Fibroblast of peridontal ligament (primary cell): Measurements from ENCODE around the gene GPX8.

Experiments
- DNase-seq: peaks from one replicate; pipeline ENCODE4 v3.0.0-alpha.2; 2010; ENCODE audit errors: extremely low read depth

GPX8 gene, protein sequence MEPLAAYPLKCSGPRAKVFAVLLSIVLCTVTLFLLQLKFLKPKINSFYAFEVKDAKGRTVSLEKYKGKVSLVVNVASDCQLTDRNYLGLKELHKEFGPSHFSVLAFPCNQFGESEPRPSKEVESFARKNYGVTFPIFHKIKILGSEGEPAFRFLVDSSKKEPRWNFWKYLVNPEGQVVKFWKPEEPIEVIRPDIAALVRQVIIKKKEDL

DNA sequence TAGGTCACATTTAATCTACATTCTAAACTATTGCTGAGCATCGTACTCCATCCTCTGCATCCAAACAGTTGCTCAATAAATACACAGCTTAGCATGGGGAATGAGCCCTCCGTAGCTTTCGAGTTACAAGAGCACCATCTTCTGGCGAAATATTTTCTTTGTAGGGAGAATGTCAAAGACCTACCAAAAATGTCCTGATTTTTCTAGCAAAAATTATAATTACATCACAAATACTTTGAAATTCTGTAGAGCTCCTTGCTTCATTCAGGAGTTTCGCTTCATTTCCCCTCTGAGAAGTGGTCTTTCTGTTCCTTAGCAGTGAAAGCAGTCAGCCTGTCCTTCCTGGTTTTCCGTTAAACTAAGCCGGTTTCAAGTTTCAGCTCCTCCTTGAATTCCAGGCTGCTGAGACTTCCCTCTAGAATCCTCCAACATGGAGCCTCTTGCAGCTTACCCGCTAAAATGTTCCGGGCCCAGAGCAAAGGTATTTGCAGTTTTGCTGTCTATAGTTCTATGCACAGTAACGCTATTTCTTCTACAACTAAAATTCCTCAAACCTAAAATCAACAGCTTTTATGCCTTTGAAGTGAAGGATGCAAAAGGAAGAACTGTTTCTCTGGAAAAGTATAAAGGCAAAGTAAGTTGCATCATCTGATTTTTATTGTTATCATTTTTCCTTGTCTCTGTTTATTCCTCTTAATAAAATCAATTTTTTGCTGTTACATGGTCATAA lies at the start of gene GPX8:
GPX8 (plus strand) TSS at position 409 of the 730 bp plus-strand sequence; CDS start at position 431, 22 bp downstream.
- peak; percentile 95 for DNase-seq

DNA sequence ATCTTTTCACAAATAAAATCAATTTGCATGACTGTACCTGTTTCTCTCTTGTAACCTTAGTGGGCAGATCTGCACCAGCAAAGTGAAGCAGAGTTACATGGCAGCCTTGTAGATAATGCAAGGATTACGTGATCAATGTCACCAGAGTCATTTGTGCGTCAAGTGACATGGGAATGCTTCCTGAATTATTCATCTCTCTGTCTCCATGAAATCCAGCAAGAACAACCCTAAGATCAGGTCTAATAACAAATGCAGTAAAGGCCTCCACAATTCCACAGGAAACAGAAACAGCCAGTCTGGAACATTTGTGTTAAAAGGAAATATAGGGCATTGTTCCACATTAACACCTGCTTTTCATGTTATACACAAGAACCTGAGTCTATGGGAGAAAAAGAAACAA lies 49.8 kb upstream of the GPX8 start:
- DNase-seq: no peak

DNA sequence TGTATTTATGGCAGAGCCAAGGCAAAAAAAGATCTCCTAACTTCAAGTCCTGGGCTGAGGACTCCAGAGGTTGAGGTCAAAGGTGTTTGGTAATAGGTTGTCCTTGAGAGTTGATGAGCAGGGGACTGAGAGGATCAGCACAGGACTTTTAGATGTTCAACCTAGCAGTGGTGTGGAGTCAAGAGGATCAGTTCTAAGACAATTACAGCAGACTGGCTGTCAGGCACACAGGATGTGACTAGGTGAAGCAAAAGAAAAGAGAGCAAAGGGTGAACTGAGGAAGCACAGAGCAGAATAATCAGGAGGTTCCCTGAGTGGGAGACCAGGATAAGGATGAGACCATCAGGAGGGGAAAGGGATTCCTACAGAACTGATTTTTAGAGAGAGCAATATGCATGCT lies 46.6 kb upstream of the GPX8 start:
- no peak for DNase-seq

DNA sequence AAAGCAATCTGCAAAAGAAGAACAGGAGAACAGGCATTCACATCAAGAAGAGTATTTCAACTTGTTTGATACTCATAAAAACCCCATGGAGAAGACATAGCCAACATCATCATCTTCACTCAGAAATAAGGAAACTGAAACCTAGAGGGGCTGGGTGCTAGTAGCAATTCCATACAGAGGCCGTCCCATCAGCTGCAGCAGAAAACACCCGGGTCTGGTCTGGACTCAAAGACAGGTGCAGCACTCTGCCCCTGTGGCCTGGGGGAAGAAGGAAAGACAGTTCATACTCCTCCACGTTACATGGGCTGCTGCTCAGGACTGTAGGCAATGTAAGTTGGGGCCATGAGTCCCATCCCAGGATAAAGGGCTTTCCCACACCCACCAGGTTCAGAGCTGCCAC lies 45.9 kb upstream of the GPX8 start:
- no peak for DNase-seq

DNA sequence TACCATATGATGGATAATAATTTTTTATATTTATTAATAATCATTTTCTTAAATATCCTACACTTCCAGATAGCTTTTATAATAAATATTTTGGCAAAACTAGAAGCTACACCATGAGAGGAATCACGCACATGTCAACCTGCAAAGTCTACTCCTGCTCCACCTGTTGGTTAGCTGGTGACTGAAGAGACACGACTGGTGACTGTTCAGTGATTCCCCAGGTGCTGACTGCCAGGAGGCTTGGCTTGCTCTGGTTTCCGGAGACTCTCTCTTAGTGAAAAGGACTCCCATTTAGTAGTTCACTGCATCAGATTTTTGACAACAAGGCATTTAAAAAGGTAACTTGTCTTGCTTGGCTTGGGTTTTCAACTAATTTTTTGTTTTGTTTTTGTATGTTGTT lies 36.6 kb upstream of the GPX8 start:
- DNase-seq: no peak

DNA sequence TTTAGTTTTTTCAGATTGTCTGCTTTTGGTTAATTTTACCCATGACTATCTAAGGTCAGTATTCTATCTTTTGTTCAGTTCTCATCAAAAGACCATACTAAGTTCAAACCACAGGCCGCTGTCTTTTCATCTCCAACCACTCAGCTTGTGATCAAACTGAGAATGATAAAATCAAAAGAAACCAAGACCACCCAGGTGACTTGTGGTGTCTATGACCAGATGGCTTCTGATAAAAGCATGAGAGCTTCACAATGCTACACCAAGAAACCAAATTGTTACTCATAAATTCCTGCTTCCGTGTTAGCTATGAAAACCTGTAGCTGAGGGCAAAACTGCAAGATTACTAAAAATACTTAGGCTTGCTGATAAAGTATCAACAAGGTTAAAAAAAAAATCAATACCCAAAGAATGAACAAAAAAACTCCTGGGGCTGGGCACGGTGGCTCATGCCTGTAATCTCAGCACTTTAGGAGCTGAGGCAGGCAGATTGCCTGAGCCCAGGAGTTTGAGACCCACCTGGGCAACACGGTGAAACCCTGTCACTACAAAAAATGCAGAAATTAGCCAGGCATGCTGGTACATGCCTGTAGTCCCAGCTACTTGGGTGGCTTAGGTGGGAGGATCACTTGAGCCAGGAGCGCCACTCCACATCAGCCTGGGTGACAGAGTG lies 25.8 kb upstream of the GPX8 start:
- DNase-seq: no peak

DNA sequence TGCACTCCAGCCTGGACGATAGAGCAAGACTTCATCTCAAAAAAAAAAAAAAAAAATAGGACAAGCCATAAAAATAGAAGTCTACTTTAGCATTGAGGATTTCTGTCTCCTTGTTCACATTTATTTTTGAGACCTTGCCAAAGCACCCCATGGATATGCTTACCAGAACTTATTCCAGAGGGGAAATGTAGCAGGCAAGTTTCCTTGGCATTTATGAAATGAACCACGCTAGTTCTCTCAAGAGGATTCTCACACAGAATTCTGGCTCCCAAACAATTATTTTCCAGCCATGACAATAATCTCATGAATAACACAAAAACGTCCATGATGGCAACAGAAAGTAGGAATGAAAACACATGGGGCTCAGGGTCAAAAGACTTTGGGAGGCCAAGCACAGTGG lies 23.4 kb upstream of the GPX8 start:
- DNase-seq: peak; percentile 27

DNA sequence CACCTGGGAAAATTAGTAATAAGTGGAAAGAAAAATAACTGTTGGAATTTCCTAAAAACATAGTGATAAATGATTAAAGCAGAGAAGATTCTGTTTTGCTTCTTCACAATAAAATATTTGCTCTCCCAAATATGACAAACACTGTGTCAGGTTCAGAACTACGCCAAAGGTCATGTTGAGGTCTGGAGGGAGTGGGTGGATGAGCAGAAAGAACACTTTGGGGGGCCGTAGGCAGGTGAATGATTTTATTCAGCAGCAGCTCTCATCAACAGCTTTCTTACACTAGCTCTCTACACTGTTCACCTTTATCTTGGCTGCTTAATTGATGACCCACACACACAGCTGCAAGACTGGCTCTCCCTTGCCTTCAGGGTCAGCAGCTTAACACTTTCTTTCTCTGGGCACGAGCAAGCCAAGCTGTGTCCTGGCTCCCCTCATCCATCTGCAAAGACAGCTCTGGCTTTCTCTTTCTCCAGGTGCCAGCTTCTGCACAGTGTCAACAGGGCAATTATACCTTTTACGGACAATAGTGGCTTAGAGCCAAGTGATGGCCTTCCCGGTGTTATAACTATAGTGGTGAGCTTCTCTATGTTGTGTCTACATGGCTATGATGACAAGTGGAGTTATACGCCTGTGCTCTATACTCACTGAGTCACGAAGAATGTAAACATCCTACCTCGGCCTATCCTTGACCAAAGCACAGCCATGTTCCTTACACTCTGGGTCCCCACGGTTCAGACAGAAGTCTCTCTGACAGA lies 18.9 kb upstream of the GPX8 start:
- DNase-seq: no peak

DNA sequence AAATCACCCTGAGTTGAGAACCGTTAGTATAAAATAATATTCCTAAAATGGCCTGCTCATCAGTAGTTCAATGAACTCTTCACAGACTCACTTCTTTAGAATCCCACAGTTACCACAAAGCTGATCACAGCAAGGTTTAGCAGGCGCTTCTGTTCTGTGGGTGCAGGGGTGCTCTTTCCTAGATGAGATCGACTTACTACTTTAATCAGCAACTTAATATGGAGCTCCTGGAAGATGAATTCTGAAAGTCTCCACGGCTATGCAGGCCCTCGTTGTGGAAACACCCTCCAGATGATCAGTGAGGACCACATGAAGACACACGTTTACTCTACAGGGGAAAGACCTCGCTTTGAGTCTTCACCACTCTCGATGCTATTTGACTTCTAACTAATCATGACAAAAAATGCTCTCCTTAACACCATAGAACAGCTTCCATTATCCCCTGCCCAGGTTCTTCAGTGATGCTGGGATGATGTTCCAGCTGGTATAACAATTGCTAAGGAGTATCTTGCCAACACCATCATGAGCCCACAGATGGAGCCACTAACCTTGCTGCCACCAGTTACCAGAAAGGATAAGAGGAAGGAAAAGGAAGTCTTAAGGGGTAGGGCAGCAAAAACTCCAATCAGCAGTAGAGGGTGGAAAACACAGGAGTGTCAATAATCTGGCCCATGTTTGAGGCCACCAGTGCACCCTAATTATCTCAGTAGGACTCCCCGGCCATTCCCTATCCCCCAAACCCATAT lies 17.9 kb upstream of the GPX8 start:
- no peak for DNase-seq

DNA sequence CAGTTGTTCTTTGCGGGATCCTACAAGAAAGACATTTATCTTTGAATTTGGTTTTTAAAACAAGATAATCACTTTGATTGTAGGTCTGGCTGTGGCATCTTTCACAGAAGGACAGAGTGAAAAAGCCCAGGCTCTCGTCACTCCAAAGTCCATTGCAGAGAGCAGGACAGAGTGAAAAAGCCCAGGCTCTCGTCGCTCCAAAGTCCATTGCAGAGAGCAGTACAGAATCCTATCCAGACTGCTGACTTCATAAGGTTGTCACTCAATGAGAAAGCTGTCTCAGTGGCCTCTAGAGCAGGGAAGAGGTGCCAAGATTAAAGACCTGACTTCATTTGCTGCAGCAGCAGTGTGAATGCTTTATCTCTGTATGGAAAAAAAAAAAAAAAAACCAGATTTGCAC lies 16.3 kb upstream of the GPX8 start:
- no peak for DNase-seq

DNA sequence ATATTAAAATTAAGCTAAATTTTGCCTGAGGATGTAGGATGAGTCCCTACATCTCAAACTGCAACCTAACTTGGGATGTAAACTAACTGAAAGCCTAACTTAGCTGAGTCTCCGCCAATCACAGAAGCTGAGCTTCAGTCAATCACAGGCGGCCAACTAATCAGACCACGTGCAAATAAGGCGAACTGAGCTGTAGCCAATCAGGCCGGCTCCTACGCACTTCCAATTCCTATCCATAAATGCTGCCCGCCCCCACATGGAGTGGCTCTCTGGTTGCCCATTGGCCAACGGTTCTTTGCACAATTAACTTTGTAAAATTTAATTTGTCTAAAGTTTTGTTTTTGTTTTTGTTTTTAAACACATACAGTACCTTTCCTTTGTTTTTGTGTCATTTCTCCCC lies 13.9 kb upstream of the GPX8 start:
- DNase-seq: no peak

DNA sequence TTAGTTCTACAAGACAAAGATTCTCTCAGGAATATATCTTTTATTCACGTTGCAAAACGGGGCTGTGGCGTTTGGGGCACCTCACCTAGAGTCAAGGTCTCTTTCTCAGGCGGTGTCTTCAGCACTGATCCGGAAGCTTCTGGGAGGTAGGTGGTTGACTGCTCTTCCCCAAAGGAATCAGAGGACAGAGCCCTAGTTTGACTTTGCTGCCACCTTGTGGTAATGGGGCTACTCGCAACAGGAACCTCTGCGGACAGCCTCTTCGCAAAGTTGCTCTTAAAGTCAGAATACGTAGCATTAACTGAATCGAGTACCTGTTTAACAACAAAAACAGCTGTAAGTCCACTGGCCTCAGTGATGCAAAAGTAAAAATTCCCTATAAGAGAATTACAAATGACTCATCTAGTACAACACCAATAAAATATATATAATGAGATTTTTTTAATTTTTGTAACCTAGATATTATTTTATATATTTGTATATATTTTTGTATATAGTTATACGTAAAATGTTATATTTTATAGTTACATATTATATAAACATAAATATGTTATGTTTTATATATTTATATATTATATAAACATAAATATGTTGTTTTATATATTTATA lies 13.3 kb upstream of the GPX8 start:
- DNase-seq: peak; percentile 90

DNA sequence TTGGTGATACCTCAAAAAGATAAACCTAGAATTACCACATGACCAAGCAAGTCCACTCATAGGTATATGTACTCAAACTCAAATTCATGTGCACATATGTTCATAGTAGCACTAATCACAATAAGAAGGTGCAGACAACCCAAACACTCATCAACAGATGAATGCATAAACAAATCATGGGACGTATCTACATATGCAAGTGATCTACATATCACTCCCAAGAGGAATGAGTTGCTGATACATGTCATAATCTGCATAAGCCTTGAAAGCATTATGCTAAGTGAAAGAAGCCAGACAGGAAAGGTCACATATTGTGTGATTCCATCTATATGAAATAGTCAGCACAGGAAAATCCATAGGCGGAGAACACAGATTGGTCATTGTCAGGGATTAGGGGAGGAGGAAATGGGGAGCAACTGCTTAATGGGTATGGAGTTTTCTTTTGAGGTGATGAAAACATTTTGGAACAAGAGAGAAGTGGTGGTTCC lies 10.6 kb upstream of the GPX8 start:
- DNase-seq: no peak

DNA sequence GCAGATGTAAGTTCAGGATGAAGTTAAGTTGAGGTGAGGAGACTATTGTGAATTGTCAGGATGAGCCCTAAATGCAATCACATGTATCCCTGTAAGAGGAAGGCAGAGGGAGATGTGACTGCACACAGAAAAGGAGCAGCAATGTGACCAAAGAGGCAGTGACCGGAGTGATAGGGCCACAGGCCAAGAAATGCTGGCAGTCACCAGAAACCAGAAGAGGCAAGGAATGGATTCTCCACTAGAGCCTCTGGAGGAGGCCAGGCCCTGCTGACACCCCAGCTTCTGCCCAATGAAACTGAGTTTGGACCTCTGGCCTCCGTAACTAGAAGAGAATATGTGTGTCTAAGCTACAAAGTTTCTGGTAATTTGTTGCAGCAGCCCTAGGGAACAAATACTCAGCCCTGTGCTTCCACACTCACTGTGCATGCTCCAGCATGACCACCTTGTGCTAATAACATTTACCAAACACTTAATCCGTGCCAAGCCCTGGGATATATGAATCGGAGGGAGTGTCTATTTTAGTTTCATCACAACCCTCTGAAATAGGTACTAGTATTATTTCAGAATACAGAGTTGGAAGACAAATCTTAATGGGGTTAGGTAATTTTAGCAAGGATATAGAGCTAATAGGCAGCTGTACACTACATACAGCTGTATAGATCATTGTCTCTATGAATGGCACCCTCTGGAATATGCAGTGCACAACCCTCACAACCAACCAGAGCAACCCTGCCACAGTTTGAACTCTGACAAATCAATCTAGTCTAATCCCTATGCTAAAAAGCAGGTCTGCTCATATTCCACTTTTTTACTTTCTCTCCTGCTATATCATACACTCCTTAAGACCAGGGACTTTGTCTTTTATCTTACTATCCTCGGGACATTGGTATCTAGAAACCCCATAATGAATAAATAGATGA lies 7.8 kb upstream of the GPX8 start:
- peak; percentile 86 for DNase-seq

DNA sequence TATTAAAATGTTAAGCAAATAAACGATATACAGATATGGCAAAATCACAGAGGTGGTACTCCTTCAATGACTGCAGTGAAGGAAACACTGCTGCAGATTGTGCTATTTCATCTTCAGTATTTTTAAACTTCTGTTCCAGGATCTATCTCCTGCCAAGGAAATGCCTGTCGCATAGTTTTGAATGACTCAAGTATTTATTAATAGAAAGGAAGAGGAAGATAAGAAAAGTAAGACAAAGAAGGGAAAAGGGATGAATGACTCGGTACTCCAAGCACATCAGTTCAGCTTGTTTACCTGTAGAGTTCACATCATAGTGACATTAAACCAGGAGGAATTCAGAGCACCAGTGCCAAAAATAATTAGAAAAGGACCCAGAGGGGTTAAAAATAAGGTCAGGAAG lies 5.1 kb upstream of the GPX8 start:
- peak; percentile 64 for DNase-seq

DNA sequence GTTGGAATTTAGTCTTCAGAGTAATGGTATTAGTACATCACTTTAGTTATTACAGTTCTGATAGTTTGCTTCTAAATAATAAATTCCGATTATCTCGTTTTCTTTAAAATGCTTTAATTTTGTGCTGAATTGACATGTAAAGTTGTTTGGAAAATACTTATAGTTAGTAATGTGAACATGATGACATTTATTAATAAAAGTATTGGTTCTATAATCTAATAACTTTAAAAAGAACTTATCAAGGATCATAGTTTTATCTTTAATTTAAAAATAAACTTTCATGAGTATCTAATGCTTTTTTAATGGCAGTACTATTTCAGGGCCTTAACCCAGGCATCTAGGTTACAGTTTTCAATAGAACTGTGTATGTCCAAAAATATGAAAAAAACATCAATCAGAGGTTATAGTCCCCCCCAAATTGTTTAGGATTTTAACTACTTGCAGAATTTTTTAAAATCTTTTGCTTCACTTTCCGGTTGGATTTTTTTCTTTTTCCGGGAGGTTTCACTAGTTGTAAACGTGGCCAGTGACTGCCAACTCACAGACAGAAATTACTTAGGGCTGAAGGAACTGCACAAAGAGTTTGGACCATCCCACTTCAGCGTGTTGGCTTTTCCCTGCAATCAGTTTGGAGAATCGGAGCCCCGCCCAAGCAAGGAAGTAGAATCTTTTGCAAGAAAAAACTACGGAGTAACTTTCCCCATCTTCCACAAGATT lies 680 bp downstream of the GPX8 start:
- peak; percentile 98 for DNase-seq

DNA sequence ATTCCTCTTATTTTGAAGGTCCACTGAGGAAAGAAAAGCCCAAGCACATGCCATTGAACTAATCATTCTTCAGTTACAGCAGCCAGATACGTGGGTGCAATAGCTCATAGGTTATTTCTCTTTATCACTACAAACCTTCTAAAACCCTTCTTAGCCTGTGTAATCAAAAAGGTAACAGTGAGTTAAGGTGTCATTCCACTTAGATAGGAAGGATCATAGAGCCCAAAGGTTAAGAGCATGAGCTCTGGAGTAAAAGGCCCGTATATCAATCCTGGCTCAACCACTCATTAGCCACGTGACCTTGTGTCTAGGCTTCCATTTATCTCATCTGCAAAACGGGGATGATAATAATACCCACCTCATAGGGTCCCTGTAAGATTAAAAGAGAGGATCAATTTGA lies 2.7 kb downstream of the GPX8 start:
- DNase-seq: no peak

DNA sequence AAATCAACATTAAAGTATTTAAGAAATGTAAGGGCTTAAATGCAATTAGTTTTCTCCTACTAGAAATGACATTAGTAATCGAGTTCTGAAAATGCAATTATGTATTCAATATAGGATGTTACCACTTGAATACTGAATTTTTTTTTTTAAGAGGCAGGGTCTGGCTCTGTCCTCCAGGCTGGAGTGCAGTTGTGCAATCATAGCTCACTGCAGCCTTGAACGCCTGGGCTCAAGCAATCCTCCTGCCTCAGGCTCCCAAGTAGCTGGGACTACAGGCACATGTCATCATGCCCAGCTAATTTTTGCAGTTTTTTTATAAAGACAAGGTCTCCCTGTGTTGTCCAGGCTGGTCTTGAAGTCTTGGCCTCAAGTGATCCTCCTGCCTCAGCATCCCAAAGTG lies 11.5 kb downstream of the GPX8 start:
- no peak for DNase-seq
